Subcutaneous preadipocyte (primary cell): ENCODE results near the gene PABPN1. TPM values are rescaled to one million over a fixed set of nuclear protein-coding genes. Genes with fewer than 3 reads are reported as not detected.

Experiments used
- total RNA-seq: library from RNA; depleted of rRNA; stranded (reverse); fragments of >200 nt; gene quantifications from 2 replicates; pipeline ENCODE4 v1.2.3, GENCODE V29; 2012

The PABPN1 gene, protein sequence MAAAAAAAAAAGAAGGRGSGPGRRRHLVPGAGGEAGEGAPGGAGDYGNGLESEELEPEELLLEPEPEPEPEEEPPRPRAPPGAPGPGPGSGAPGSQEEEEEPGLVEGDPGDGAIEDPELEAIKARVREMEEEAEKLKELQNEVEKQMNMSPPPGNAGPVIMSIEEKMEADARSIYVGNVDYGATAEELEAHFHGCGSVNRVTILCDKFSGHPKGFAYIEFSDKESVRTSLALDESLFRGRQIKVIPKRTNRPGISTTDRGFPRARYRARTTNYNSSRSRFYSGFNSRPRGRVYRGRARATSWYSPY
- 52.4 and 55.9 TPM in 2 replicates for total RNA-seq

DNA sequence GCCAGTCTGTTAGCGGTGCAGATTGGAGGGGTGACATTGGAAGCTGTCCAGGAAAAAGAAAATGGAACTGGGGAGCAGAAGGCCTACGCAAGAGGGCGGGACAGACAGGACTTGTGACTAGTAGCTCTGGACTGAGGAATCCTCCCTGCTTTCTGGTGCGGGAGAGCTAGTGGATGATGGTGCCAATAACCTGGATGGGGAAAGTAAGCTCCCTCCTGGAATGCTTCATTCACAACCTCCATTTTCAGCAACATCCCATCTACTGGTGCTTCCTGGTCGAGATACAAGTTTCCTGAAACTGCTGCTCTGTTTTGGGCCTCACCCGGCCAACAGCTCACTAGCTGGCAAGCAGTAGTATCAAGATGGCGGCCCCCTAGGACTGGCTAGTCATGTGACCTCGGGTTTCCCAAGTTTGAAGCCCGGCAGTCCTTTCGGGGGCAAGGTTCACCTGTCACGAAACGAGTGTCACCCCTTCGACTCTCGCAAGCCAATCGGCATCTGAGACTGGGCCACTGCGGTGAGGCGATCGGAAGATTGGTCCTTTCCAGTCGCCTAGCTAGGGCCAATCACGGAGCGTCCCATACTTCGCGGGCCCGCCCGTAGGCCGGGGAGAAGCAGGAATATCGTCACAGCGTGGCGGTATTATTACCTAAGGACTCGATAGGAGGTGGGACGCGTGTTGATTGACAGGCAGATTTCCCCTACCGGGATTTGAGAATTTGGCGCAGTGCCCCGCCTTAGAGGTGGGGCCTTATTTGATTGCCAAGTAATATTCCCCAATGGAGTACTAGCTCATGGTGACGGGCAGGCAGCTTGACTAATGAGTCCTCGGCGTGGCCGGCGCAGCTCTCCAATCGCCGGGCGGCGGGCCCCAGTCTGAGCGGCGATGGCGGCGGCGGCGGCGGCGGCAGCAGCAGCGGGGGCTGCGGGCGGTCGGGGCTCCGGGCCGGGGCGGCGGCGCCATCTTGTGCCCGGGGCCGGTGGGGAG, at the start of gene PABPN1:
Gene PABPN1 (plus strand): TSS at position 874 of the 988 bp plus-strand sequence. CDS start 13 bp downstream, at position 887.

DNA sequence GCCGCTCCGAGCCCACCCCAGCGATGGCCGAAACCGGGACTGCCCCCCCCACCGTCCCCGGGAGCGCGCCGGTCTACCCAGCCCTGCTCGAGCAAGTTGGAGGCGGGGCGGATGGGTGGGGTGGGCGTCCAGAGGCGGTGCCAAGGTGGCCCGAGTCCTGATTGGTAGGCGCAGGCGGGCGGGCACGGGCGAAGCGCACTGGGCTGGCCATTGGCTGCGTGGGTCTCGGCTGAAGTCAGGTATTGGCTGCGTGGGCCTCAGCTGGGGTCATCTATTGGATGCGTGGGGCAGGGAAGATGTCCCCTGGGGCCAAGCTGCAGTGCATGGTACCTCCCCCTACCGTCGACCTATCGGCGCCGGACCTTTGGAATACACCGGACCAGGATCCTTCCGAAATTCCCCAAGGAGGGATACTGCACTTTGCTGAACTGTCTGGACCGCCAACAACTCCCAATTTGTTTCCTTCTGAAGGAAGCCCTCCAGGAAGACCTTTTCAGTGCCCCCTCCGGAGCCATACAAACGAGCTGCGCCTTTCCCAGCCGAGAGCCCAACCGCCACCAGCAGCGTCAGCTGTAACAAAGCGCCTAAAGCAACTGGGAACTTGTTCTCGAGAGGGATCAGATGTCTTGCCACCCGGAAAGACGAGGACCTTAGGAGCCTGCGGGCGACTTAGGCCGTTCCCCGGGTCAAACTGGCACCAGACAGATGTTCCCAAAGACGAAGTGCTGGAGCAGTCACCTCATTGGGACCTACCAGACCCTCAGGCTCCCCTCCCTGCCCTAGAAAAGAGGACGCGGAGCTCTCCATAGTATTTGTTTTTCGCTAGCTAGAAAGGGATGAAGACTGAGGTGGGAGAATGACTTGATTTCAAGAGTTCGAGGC, 35.0 kb upstream of the PABPN1 start, which contains the start of gene HOMEZ:
Gene HOMEZ (minus strand): TSS at position 113 of the 882 bp plus-strand sequence. CDS start 180 bp downstream, outside the sequence.

DNA sequence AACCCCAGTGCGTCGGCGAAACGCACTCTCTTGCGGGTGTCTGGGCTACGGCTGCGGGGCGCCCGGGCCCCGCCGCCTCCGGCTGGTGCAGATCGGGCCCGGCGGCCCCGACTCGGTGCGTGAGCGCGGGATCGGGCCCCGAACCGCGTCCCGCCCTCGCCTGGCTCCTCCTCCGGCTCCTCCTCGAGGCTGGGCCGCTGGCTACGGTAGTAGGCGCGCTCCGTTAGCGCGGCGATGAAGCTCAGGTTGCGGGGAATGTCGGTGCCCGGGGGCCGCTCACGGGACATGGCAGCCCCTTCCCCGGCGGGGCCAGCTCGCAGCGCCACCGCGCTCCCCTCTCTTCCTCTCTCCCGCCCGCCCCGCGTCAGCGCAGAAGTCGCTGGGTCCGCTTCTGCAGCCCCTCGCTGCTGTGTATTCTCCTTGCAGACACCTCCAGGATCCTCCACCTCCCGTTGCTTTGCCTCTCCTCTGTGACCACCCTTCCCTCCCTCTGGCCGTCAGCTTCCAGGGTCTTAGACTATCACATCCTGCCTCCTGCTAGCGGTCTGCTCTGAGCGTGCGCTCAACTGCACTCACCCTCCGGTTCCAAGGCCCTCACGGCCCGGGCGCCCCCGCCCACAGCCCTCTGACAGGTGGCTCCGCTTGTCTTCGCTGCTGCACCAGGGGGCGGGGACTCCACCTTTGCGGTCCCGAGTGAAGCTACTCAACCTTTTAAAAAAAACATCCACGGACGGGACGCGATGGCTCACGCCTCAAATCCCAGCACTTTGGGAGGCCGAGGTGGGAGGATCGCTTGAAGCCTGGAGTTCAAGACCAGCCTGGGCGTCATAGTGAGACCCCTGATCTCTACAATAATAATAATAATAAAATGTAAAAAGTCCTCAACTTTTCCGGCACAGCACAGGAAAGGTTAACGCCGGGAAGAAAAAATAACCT, 18.7 kb upstream of the PABPN1 start, which contains the start of gene PPP1R3E:
Gene PPP1R3E (minus strand): TSS at position 570 of the 936 bp plus-strand sequence. CDS start 283 bp downstream, at position 287.

DNA sequence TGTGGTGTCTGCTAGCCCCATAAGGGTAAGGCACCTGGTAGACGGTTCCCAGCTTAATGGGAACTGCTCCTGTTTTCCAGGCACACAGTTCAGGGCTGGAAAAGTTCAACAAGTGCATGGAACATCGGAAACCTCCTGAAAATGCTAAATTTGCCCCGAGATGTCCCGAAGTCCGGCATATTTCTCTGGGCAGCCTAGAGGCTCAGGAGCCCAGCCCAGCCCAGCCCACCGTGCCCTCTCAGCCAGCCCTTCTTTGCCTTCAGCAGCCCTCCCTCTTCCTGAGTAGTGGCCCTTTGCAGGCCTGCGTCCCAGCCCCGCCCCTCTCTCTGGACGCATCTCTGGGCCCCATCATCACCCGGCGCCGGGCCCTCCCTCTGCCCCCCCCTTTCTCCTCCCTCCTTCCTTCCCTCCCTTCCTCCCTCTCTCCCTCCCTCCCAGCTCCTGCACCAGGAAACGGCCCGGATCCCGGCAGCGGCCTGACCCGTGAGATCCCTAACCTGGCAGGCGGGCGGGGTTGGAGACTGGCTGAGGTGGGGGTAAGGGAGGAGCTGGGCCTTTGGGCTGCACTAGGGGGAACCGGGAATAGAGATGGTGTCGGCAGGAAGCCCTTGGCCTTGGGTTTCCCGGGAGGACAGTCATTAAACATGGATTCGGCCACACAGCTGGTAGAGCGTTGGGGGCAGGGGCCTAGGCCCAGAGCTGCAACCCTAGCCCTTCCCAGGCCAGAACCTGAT, 14.7 kb upstream of the PABPN1 start, which contains the start of gene BCL2L2:
Gene BCL2L2 (plus strand): TSS at position 422 of the 734 bp plus-strand sequence. CDS start 935 bp downstream, outside the sequence.

DNA sequence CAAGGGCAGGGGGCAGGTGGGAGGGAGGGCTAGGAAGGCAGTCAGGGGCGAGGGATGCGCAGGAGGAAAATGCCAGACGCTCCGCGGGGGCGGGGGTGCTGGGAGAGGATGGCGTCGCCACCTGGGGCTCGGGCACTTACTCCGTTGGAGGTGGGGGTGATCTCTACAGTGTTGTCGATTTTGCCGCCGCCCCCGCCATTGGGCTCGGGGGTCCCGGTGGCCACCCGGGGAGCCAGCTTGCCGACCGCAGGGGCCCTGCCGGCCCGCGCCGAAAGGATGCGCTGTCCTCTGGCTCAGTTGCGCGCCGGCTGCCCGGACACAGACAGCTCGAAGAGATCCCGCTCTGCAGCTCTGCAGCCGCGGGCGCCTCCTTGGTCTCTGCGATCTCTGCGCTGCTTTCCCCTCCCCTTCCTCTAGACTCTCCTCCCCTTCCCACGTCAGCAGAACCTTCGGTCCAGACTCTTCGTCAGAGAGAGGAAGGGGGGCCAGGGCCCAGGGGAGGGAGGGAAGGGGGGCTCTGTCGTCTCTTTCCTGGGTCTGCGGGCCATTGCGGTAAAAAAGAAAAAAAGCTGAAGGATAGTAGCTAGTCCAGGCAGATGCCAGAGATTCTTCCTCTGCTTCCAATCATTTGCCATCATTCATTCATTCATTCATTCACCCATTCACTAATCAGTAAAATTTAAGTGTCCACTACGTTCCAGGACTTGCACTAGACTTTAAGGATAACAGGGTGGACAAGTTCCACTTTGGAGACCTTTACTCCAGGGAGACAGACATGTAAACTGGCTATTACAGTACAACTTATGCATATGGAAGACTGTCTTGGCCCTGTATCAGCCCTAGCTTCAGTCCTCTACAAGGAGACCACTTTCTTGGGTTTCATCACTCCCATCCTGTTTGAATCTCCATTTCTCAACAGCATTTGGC, 31.5 kb downstream of the PABPN1 start, which contains the start of gene SLC22A17:
Gene SLC22A17 (minus strand): TSS at position 382 of the 927 bp plus-strand sequence.

DNA sequence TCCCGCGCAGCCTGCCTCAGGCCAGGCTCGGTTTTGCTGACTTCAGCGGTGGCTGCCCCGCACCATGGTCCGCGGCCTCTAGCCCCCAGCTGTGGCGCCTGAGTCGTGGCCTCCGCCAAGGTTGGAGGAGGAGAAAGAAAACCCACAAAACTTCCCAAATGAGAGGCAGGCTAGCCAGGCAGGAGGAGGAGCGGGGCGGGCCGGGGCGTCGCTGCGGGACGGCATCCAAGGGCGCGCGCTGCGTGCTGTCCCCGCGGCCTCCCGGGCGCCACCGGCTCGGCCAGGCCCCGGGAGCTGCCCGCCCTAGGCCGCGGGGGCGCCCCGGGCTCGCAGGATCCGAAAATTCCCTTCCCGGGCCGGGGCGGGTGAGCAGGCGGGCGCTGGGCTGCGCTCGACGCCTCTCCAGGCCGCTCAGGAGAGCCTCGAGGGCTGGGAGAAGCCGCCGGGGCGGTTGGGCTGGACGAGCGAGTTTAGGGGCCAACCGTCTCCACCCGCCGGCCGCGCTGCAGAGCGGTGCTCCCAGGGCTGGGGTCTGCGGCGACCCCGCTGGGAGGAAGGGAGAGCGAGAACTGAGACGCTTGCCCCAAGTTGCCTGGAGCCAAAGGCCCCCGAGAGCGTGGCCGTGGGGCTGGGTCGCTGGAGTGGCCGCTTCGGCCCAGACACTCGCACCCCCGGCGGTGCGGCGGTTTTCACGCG, 43.9 kb downstream of the PABPN1 start, which contains the start of gene EFS:
Gene EFS (minus strand): TSS at position 137 of the 696 bp plus-strand sequence. CDS start 147 bp downstream, outside the sequence.

DNA sequence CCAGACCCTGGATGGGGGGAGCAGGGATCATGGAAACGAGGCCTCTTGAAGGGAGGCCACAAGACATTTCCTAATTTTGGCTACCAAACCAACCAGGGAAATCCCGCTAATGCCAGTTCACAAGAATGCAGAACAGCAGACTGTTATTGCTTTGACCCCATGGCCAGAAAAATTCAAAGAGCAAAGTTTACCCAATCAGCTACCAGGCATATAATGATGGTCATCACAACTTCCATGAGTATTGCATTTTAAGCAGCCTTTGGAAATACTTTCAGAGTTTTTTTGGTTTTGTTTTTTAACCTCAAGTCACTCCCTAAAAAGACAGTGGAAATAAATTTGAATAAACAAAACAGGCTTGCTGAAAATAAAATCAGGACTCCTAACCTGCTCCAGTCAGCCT, 51.3 kb downstream of the PABPN1 start, which contains the start of gene IL25:
Gene IL25 (plus strand): TSS at position 301 of the 400 bp plus-strand sequence.

Other genes with a start within 250 kb of the PABPN1 start
- gene ACIN1, start 226.3 kb upstream of the PABPN1 start, total RNA-seq, result 80.5 and 100 TPM in 2 replicates
- gene C14orf119, start 226.0 kb upstream of the PABPN1 start, total RNA-seq, result 46.9 and 51.8 TPM in 2 replicates
- gene CIROP, start 216.5 kb upstream of the PABPN1 start, total RNA-seq, result not detected in 2 replicates
- gene CEBPE, start 202.2 kb upstream of the PABPN1 start, total RNA-seq, result not detected in 2 replicates
- 2.2 and 3.3 TPM in 2 replicates for gene SLC7A8, start 137.8 kb upstream of the PABPN1 start, total RNA-seq
- gene RNF212B, start 83.5 kb upstream of the PABPN1 start, total RNA-seq, result not detected in 2 replicates
- gene HOMEZ, start 35.3 kb upstream of the PABPN1 start, total RNA-seq, result 5.7 and 7.7 TPM in 2 replicates
- 3.7 and 4.3 TPM in 2 replicates for gene PPP1R3E, start 18.6 kb upstream of the PABPN1 start, total RNA-seq
- gene BCL2L2, start 14.6 kb upstream of the PABPN1 start, total RNA-seq, result 12.5 and 16.8 TPM in 2 replicates
- gene SLC22A17, start 31.4 kb downstream of the PABPN1 start, total RNA-seq, result 5.3 and 9.9 TPM in 2 replicates
- gene EFS, start 43.7 kb downstream of the PABPN1 start, total RNA-seq, result 0.59 and 1.1 TPM in 2 replicates
- gene IL25, start 51.4 kb downstream of the PABPN1 start, total RNA-seq, result not detected in 2 replicates
- not detected in 2 replicates for gene CMTM5, start 55.6 kb downstream of the PABPN1 start, total RNA-seq
- gene MYH6, start 86.8 kb downstream of the PABPN1 start, total RNA-seq, result not detected in 2 replicates
- gene MYH7, start 114.2 kb downstream of the PABPN1 start, total RNA-seq, result not detected in 2 replicates
- 30.5 and 32.8 TPM in 2 replicates for gene NGDN, start 148.2 kb downstream of the PABPN1 start, total RNA-seq
- 0.20 and 0.73 TPM in 2 replicates for gene ZFHX2, start 230.3 kb downstream of the PABPN1 start, total RNA-seq
- 15.8 and 17.8 TPM in 2 replicates for gene THTPA, start 234.8 kb downstream of the PABPN1 start, total RNA-seq
- 11.7 and 22.4 TPM in 2 replicates for gene AP1G2, start 246.3 kb downstream of the PABPN1 start, total RNA-seq